ENCODE measurements around the gene DNASE1. TPM values are rescaled to one million over a fixed set of nuclear protein-coding genes. Genes with fewer than 3 reads are reported as not detected.

The DNASE1 gene
- total and polyA plus RNA-seq, 12 donors, result 3.3 to 15.9 (median 7.4) TPM

- Histone ChIP-seq H3K27ac (no peak overlapping the region), H3K27me3 (no peaks in the 10 kb centered on the region), H3K9me3 (no peaks in the 10 kb centered on the region), H3K36me3 (peaks cover 0 to 40% (median 0%) of the 10 kb centered on the region in 9 donors), H3K4me3 (no peak overlapping the region), H3K4me1 (peaks cover 0 to 17% (median 7%) of the 10 kb centered on the region in 9 donors)
- intact Hi-C loops (cut with DNase I), result no loop called here
- WGBS, 2 donors, result 92 to 93% methylated on average over 13 of the region's 13 CpGs
- no peak for ATAC-seq
- DNase-seq, result no peak
- TF ChIP-seq CTCF (IDR thresholded peaks at IDR 0.05), result no peak
Measured at GRCh38 chr16:3650631-3651265, 3.7 kb upstream of the DNASE1 start.

DNA sequence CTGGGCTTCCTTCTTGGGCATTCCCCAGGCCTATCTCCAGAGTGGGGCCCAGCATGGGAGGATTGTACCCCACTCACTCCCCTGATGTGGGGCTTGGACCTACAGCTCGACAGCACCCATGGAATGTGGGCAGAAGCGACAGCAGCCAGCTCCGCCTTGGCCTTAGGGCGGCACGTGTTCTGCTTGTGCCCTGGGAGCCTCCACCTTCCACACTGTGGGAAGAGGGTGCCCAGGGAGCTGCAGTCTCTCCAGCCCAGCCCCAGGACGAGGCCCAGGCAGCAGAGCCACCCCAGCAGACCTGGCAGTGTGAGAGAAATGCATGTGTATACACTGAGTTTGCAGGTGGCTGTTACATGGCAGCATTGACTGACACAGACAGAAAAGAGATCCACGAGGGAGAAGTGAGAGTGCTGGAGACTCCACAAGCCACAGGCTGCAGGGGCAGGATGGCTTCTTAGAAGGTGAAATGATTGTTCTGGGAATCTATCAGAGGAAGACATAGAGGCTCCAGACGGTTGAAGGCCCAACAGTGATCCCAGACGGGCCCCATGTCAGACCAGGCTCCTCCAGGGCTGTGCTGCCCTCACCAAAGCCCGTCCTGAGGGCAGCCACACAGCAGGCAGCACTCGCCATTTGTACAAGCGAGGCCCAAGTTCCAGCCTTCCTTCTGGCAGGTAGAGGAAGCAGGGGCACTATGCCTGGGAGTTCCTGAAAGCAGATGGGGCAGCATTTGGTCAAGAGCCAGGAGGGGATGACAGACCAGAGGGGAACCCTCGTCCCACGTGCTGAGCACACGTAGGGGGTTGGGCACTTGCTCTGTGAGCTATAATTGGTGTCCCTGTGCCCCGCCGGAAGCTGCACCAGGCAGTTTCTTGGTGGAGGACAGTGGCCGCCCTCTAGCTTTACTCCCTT lies 2.8 kb upstream of the DNASE1 start:
- no peaks in the 10 kb centered on the region for H3K9me3 ChIP-seq
- peaks cover 0 to 48% (median 3%) of the 10 kb centered on the region in 9 donors for H3K36me3 ChIP-seq
- no peaks in the 10 kb centered on the region for H3K27me3 ChIP-seq
- no peak for ATAC-seq
- no peak for TF ChIP-seq CTCF (IDR thresholded peaks at IDR 0.05)
- no peak for DNase-seq
- 77 to 79% methylated on average over 18 of the region's 18 CpGs for WGBS, 2 donors
- H3K27ac ChIP-seq, result no peak overlapping the region
- H3K4me3 ChIP-seq, result no peak overlapping the region
- intact Hi-C loops (cut with DNase I), result no loop called here
- H3K4me1 ChIP-seq, result peaks cover 0 to 20% (median 8%) of the 10 kb centered on the region in 9 donors

- DNase-seq (no peak), ATAC-seq (no peak)
- Histone ChIP-seq H3K4me1 (peaks cover 0 to 20% (median 8%) of the 10 kb centered on the region in 9 donors), H3K4me3 (no peak overlapping the region), H3K27ac (no peak overlapping the region), H3K9me3 (no peaks in the 10 kb centered on the region), H3K27me3 (no peaks in the 10 kb centered on the region), H3K36me3 (peaks cover 0 to 56% (median 12%) of the 10 kb centered on the region in 9 donors)
- TF ChIP-seq CTCF (IDR thresholded peaks at IDR 0.05), result no peak
- intact Hi-C loops (cut with DNase I), result no loop called here
- 79 to 82% methylated on average over 14 of the region's 14 CpGs for WGBS, 2 donors
Measured at GRCh38 chr16:3652373-3653195, 1.9 kb upstream of the DNASE1 start.

DNA sequence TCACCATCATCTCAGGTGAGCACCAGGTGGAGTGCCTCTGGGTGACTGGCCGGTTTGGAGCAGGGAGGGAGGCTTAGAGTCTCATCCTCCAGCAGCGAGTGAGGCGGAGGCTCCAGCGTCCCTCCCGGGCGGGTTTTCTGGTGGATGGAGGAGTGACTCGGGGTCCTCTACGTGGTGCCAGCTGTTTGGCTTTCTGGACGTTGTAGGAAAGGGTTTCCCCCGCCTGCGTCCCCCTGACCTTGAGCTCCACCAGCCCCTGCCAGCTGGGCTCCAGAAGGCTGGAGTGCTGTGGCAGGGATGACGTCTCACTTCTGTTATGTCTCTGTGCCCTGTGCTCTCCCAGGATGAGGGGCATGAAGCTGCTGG lies 522 bp downstream of the DNASE1 start:
- Histone ChIP-seq H3K4me1 (peaks cover 0 to 20% (median 8%) of the 10 kb centered on the region in 9 donors), H3K9me3 (no peaks in the 10 kb centered on the region), H3K4me3 (no peak overlapping the region), H3K27me3 (no peaks in the 10 kb centered on the region), H3K36me3 (peaks cover 0 to 81% (median 30%) of the 10 kb centered on the region in 9 donors), H3K27ac (peak overlapping the region in 5 of 10 donors; percentile 15 to 59 (median 31))
- ATAC-seq (peak in 6 of 8 donors; percentile 31 to 66 (median 40)), DNase-seq (no peak)
- WGBS, 2 donors, result 63 to 79% methylated on average over 12 of the region's 12 CpGs
- no peak for TF ChIP-seq CTCF (IDR thresholded peaks at IDR 0.05)
- intact Hi-C loops (cut with DNase I), result no loop called here

Measured in heart right ventricle (tissue), 16 donors.